Keratinocyte (primary cell): ENCODE data around the gene TMPRSS11D. TPM values are rescaled to one million over a fixed set of nuclear protein-coding genes. Genes with fewer than 3 reads are reported as not detected.

Experiments used
- DNase-seq: peaks from one replicate; pipeline ENCODE4 v3.0.0-alpha.2; 2011; ENCODE audit warnings: low read depth, missing footprints, low spot score
- FAIRE-seq: peaks from 2 replicates; lab custom pipeline; 2011; peaks lifted over from hg19 to GRCh38; lab: Jason Lieb, UNC
- H2AFZ ChIP-seq: 2 replicates; pipeline ENCODE4 v1.6.0; 2012; ENCODE audit warnings: low read length, control low read depth, inconsistent platforms; ENCODE audit not compliant: control insufficient read depth
- H3K27ac ChIP-seq: 2 replicates; pipeline ENCODE4 v1.5.1; 2011; ENCODE audit warnings: low read length; ENCODE audit not compliant: control insufficient read depth, insufficient read depth
- H3K27me3 ChIP-seq: 3 replicates; pipeline ENCODE4 v1.6.0; 2011; ENCODE audit warnings: low read length; ENCODE audit not compliant: control insufficient read depth, insufficient read depth; ENCODE audit errors: extremely low read depth
- H3K36me3 ChIP-seq, 2 experiments: 2 replicates in 1 of 2; 3 replicates in 1 of 2; pipeline ENCODE4 v1.5.1; 2011; ENCODE audit warnings: low read length in 2 of 2, mild to moderate bottlenecking in 1 of 2; ENCODE audit not compliant: control insufficient read depth in 2 of 2, insufficient read depth in 2 of 2; ENCODE audit errors: extremely low read depth in 1 of 2
- H3K4me1 ChIP-seq: 3 replicates; pipeline ENCODE4 v1.5.1; 2011; ENCODE audit warnings: low read length; ENCODE audit not compliant: control insufficient read depth, insufficient read depth; ENCODE audit errors: extremely low read depth
- H3K4me2 ChIP-seq: 3 replicates; pipeline ENCODE4 v1.6.0; 2011; ENCODE audit warnings: low read depth, low read length; ENCODE audit not compliant: control insufficient read depth, insufficient read depth; ENCODE audit errors: extremely low read depth
- H3K4me3 ChIP-seq, 3 experiments: fragments of 200-600 bp in 1 of 3; sonication (generic) in 1 of 3; 2 replicates in 2 of 3; 3 replicates in 1 of 3; pipeline ENCODE4 v1.5.1; 2011 to 2016; ENCODE audit warnings: low read length in 3 of 3, mild to moderate bottlenecking in 3 of 3, control low read depth in 2 of 3, inconsistent platforms in 1 of 3, low read depth in 1 of 3, mixed read lengths in 1 of 3, mixed run types in 1 of 3, moderate library complexity in 1 of 3; ENCODE audit not compliant: control insufficient read depth in 2 of 3, insufficient read depth in 2 of 3; ENCODE audit errors: extremely low read depth in 1 of 3
- H3K79me2 ChIP-seq: 2 replicates; pipeline ENCODE4 v1.6.0; 2012; ENCODE audit warnings: low read length; ENCODE audit not compliant: control insufficient read depth, insufficient read depth
- H3K9ac ChIP-seq: 3 replicates; pipeline ENCODE4 v1.6.0; 2011; ENCODE audit warnings: low read length; ENCODE audit not compliant: control insufficient read depth, insufficient read depth; ENCODE audit errors: extremely low read depth
- H3K9me1 ChIP-seq: 3 replicates; pipeline ENCODE4 v1.6.0; 2011; ENCODE audit warnings: low read length; ENCODE audit not compliant: control insufficient read depth, insufficient read depth; ENCODE audit errors: extremely low read depth
- H3K9me3 ChIP-seq: 2 replicates; pipeline ENCODE4 v1.5.1; 2012; ENCODE audit warnings: low read depth, low read length; ENCODE audit not compliant: control insufficient read depth
- H4K20me1 ChIP-seq: 3 replicates; pipeline ENCODE4 v1.6.0; 2011; ENCODE audit warnings: low read length; ENCODE audit not compliant: control insufficient read depth, insufficient read depth; ENCODE audit errors: extremely low read depth
- CTCF ChIP-seq, 3 experiments: IDR thresholded peaks in 1 of 3; conservative IDR thresholded peaks in 1 of 3; optimal IDR thresholded peaks in 1 of 3; 2 replicates in 2 of 3; 3 replicates in 1 of 3; pipeline versions ENCODE3 to v1.5.1; 2011; ENCODE audit warnings: low read length in 3 of 3, mild to moderate bottlenecking in 3 of 3, moderate library complexity in 2 of 3, control low read depth in 1 of 3, inconsistent platforms in 1 of 3; ENCODE audit not compliant: insufficient read depth in 2 of 3; ENCODE audit errors: extremely low read depth in 1 of 3
- EZH2 ChIP-seq: IDR thresholded peaks from one replicate; pipeline ENCODE4 v1.6.1; 2012; ENCODE audit warnings: inconsistent platforms, mild to moderate bottlenecking, low read length, moderate library complexity
- dilution Hi-C: fragments of 300-500 bp; cut with MboI; formaldehyde crosslinking; loops from one replicate; pipeline ENCODE4 v1.7.0; 2020; ENCODE audit warnings: low sequenced_read_pairs; ENCODE audit not compliant: extremely low pct_ligation_motif_present
- polyA plus RNA-seq, 5 experiments: library from polyadenylated mRNA; depleted of rRNA in 3 of 5; stranded (reverse) in 3 of 5; stranded (forward) in 1 of 5; unstranded in 1 of 5; fragments of >200 nt; gene quantifications; 1 replicate in 1 of 5; 2 replicates in 3 of 5; 3 replicates in 1 of 5; pipeline versions ENCODE4 v1.2.1 to v1.2.3, GENCODE V29; 2011 to 2012; ENCODE audit warnings: missing spikeins in 2 of 5, low read depth in 1 of 5, low replicate concordance in 1 of 5

Gene TMPRSS11D
- polyA plus RNA-seq, 1 donor (not counting 4 experiments of a cell fraction or from before 2014, with no cell fraction given): 0.28 TPM

DNA sequence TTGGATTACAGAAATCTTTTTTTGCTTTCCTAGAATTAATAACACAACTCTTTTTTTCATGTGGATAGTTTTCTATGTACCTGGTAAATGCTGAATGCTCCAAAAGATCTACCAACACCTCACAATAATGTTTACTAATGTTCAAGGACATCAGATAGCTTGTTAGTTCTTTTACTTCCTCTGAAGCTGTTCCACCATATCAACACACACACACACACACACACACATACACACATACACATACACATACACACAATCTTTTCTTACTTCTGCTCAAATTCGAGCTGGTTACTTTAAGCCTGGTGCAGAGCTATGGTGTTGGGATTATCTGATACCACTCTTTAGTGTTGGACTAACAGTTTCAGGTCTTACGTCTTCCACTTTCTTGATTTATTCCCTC, 28.3 kb upstream of the TMPRSS11D start:
- dilution Hi-C loops: no loop called here
- Histone ChIP-seq H3K9me1 (no peaks in the 10 kb centered on the region), H3K27me3 (no peaks in the 10 kb centered on the region), H2AFZ (no peak overlapping the region), H3K4me3 (no peak overlapping the region), H3K9ac (no peak overlapping the region), H3K4me1 (no peaks in the 10 kb centered on the region), H3K36me3 (no peaks in the 10 kb centered on the region), H3K79me2 (no peaks in the 10 kb centered on the region), H3K9me3 (no peaks in the 10 kb centered on the region), H3K27ac (no peak overlapping the region), H3K4me2 (no peak overlapping the region), H4K20me1 (no peaks in the 10 kb centered on the region)
- FAIRE-seq: peak; percentile 80
- TF ChIP-seq CTCF (optimal IDR thresholded peaks at IDR 0.05 in 1 of 3, IDR thresholded peaks at IDR 0.05 in 1 of 3, conservative IDR thresholded peaks at IDR 0.05 in 1 of 3; ENCODE audit: extremely low read depth in 1 of 3, insufficient read depth in 2 of 3, low read length in 3 of 3) (no peak), EZH2 (no peak)
- no peak for DNase-seq

DNA sequence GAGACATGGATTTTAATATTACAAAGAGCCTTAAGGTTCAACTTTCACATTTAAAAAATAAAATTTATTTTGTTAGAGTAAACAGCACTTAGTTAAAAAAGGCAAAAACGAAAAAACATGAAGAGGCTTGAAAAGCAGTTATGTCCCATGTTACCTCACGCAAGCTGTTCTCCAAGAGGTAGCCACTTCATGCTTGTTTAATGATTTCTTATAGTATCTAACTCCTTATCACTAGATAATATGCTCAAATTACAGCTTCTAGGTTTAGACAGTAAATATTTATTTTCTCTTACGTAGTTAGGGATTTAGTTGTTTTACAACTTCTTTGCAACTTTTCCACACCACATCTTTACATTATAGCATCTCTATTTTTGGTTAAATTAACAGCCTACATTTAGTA, 27.8 kb upstream of the TMPRSS11D start:
- no peak for FAIRE-seq

More for the DNA sequence above, 27.8 kb upstream of the TMPRSS11D start:
- Histone ChIP-seq H3K9me3 (no peaks in the 10 kb centered on the region), H3K79me2 (no peaks in the 10 kb centered on the region), H3K4me1 (no peaks in the 10 kb centered on the region), H3K27ac (no peak overlapping the region), H4K20me1 (no peaks in the 10 kb centered on the region), H3K9ac (no peak overlapping the region), H3K36me3 (no peaks in the 10 kb centered on the region), H3K4me2 (no peak overlapping the region), H3K9me1 (no peaks in the 10 kb centered on the region), H3K27me3 (no peaks in the 10 kb centered on the region), H3K4me3 (no peak overlapping the region), H2AFZ (no peak overlapping the region)
- no peak for DNase-seq
- TF ChIP-seq EZH2 (no peak), CTCF (optimal IDR thresholded peaks at IDR 0.05 in 1 of 3, IDR thresholded peaks at IDR 0.05 in 1 of 3, conservative IDR thresholded peaks at IDR 0.05 in 1 of 3; ENCODE audit: extremely low read depth in 1 of 3, insufficient read depth in 2 of 3, low read length in 3 of 3) (no peak)
- dilution Hi-C loops: no loop called here
